HEK293 (cell line): Measurements from ENCODE around the gene KRT24.

ENCODE experiments used
- CTCF ChIA-PET: fragments of 350-600 bp; formaldehyde crosslinking; extraction: SDS; loops from one replicate; lab custom pipeline; 2021; ENCODE audit warnings: antibody characterized with exemption; lab: Yijun Ruan, JAX
- POLR2A ChIA-PET: fragments of 300-600 bp; formaldehyde crosslinking; extraction: SDS; loops from one replicate; lab custom pipeline; 2020; ENCODE audit warnings: antibody characterized with exemption, inconsistent platforms; lab: Yijun Ruan, JAX
- H3K27ac ChIP-seq: fragments of 200-500 bp; sonication (Bioruptor generic); 2 replicates; pipeline ENCODE4 v1.5.1; 2014; ENCODE audit warnings: low read depth, low read length, control low read depth, inconsistent platforms; ENCODE audit errors: extremely low read depth
- H3K36me3 ChIP-seq, 2 experiments: fragments of 200-500 bp in 1 of 2; sonication (Bioruptor generic) in 1 of 2; 1 replicate in 1 of 2; 2 replicates in 1 of 2; pipeline ENCODE4 v1.5.1; 2014 to 2017; ENCODE audit warnings: inconsistent platforms in 2 of 2, low read length in 2 of 2; ENCODE audit not compliant: control insufficient read depth in 2 of 2, insufficient read depth in 1 of 2
- H3K4me1 ChIP-seq: fragments of 200-500 bp; sonication (Bioruptor generic); 2 replicates; pipeline ENCODE4 v1.5.1; 2014; ENCODE audit warnings: mild to moderate bottlenecking, low read length, inconsistent platforms; ENCODE audit not compliant: control insufficient read depth, insufficient read depth
- H3K4me3 ChIP-seq: 2 replicates; pipeline ENCODE4 v1.5.1; 2011; ENCODE audit warnings: low read depth, mild to moderate bottlenecking, control low read depth, low read length, moderate library complexity
- H3K9me3 ChIP-seq: fragments of 200-500 bp; sonication (Bioruptor generic); 2 replicates; pipeline ENCODE4 v1.5.1; 2014; ENCODE audit warnings: low read depth, low read length, inconsistent platforms; ENCODE audit not compliant: control insufficient read depth, insufficient read depth
- BCL11B ChIP-seq: fragments of 450-650 bp; formaldehyde crosslinking; IDR thresholded peaks from 2 replicates; pipeline ENCODE4 v1.5.1; 2016; ENCODE audit warnings: low read depth, missing biosample characterization, missing genetic modification characterization
- GLIS2 ChIP-seq: fragments of 450-650 bp; formaldehyde crosslinking; IDR thresholded peaks from 2 replicates; pipeline ENCODE4 v1.5.1; 2016; ENCODE audit warnings: missing biosample characterization, missing genetic modification characterization
- HOXC10 ChIP-seq: sonication (generic); formaldehyde crosslinking; IDR thresholded peaks from 2 replicates; pipeline ENCODE4 v1.8.1; 2023; ENCODE audit warnings: mild to moderate bottlenecking, missing genetic modification reagents
- KLF8 ChIP-seq: fragments of 450-650 bp; formaldehyde crosslinking; IDR thresholded peaks from 2 replicates; pipeline ENCODE4 v1.5.1; 2016; ENCODE audit warnings: missing biosample characterization, missing genetic modification characterization
- TSHZ1 ChIP-seq: fragments of 450-650 bp; formaldehyde crosslinking; IDR thresholded peaks from 2 replicates; pipeline ENCODE4 v1.5.1; 2016; ENCODE audit warnings: missing biosample characterization, missing genetic modification characterization, borderline replicate concordance
- ZBTB7A ChIP-seq: fragments of 450-650 bp; formaldehyde crosslinking; IDR thresholded peaks from 2 replicates; pipeline ENCODE4 v1.5.1; 2016; ENCODE audit warnings: low read depth, missing biosample characterization, missing genetic modification characterization
- ZNF157 ChIP-seq: fragments of 450-650 bp; formaldehyde crosslinking; IDR thresholded peaks from 2 replicates; pipeline ENCODE4 v1.5.1; 2016; ENCODE audit warnings: missing biosample characterization, missing genetic modification characterization
- ZNF202 ChIP-seq: fragments of 450-650 bp; formaldehyde crosslinking; IDR thresholded peaks from 2 replicates; pipeline ENCODE4 v1.5.1; 2016; ENCODE audit warnings: missing biosample characterization, missing genetic modification characterization, borderline replicate concordance
- ZNF366 ChIP-seq: fragments of 450-650 bp; formaldehyde crosslinking; conservative IDR thresholded peaks from 2 replicates; pipeline ENCODE4 v1.5.1; 2016; ENCODE audit warnings: missing biosample characterization, missing genetic modification characterization
- ZNF514 ChIP-seq: fragments of 450-650 bp; formaldehyde crosslinking; IDR thresholded peaks from 2 replicates; pipeline ENCODE4 v1.5.1; 2016; ENCODE audit warnings: missing biosample characterization, missing genetic modification characterization
- ZNF621 ChIP-seq: fragments of 450-650 bp; formaldehyde crosslinking; IDR thresholded peaks from 2 replicates; pipeline ENCODE4 v1.5.1; 2017; ENCODE audit warnings: missing biosample characterization, missing genetic modification characterization
- ZNF768 ChIP-seq: fragments of 450-650 bp; formaldehyde crosslinking; IDR thresholded peaks from 2 replicates; pipeline ENCODE4 v1.5.1; 2018; ENCODE audit warnings: missing biosample characterization, mild to moderate bottlenecking, missing genetic modification characterization
- ZNF776 ChIP-seq: fragments of 450-650 bp; formaldehyde crosslinking; IDR thresholded peaks from 2 replicates; pipeline ENCODE4 v1.5.0; 2017; ENCODE audit warnings: missing biosample characterization, missing genetic modification characterization, borderline replicate concordance
- ZSCAN16 ChIP-seq: fragments of 450-650 bp; formaldehyde crosslinking; IDR thresholded peaks from 2 replicates; pipeline ENCODE4 v1.5.1; 2016; ENCODE audit warnings: missing biosample characterization, missing genetic modification characterization
- TF ChIP-seq, protein P1 (sequence below): fragments of 450-650 bp; formaldehyde crosslinking; IDR thresholded peaks from 2 replicates; pipeline ENCODE4 v1.5.1; 2016; ENCODE audit warnings: missing biosample characterization, missing genetic modification characterization
- TF ChIP-seq, protein P2 (sequence below): fragments of 450-650 bp; formaldehyde crosslinking; conservative IDR thresholded peaks from 2 replicates; pipeline ENCODE4 v1.5.1; 2016; ENCODE audit warnings: low read depth, missing biosample characterization, missing genetic modification characterization

The KRT24 gene

DNA sequence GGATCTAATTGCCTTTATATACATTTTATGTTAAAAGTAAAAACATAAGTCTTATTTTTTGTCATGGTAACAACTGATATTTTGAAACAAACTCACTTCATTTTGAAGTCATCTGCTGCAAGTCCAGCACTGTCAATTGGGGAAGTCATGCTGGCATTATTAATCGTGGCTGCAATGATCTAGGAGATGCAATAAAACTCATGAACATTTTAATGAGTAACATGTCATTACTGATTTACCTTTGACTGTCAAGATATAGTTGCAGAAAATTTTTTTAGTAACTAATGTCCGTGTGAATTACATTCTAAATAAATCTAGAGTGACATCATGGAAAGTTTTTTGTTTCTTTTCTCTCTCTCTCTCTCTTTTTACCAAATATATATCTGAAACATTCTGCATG is 17.3 kb upstream of the KRT24 start:
- Histone ChIP-seq H3K4me3 (no peak overlapping the region), H3K4me1 (no peaks in the 10 kb centered on the region), H3K36me3 (no peaks in the 10 kb centered on the region), H3K27ac (no peak overlapping the region), H3K9me3 (no peaks in the 10 kb centered on the region)
- CTCF ChIA-PET: no interaction called here
- POLR2A ChIA-PET: no interaction called here
- TF ChIP-seq ZBTB7A (tag by site-specific recombination) (no peak), GLIS2 (tag by site-specific recombination) (no peak), ZNF202 (tag by site-specific recombination) (no peak), ZNF366 (tag by site-specific recombination) (no peak), BCL11B (tag by site-specific recombination) (no peak), KLF8 (tag by site-specific recombination) (no peak), ZNF514 (tag by site-specific recombination) (no peak), ZNF776 (tag by site-specific recombination) (no peak), HOXC10 (CRISPR knock-in tag) (no peak), ZNF621 (no peak)
- TF ChIP-seq, protein P1, sequence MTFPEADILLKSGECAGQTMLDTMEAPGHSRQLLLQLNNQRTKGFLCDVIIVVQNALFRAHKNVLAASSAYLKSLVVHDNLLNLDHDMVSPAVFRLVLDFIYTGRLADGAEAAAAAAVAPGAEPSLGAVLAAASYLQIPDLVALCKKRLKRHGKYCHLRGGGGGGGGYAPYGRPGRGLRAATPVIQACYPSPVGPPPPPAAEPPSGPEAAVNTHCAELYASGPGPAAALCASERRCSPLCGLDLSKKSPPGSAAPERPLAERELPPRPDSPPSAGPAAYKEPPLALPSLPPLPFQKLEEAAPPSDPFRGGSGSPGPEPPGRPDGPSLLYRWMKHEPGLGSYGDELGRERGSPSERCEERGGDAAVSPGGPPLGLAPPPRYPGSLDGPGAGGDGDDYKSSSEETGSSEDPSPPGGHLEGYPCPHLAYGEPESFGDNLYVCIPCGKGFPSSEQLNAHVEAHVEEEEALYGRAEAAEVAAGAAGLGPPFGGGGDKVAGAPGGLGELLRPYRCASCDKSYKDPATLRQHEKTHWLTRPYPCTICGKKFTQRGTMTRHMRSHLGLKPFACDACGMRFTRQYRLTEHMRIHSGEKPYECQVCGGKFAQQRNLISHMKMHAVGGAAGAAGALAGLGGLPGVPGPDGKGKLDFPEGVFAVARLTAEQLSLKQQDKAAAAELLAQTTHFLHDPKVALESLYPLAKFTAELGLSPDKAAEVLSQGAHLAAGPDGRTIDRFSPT (tag by site-specific recombination): no peak
- TF ChIP-seq, protein P2, sequence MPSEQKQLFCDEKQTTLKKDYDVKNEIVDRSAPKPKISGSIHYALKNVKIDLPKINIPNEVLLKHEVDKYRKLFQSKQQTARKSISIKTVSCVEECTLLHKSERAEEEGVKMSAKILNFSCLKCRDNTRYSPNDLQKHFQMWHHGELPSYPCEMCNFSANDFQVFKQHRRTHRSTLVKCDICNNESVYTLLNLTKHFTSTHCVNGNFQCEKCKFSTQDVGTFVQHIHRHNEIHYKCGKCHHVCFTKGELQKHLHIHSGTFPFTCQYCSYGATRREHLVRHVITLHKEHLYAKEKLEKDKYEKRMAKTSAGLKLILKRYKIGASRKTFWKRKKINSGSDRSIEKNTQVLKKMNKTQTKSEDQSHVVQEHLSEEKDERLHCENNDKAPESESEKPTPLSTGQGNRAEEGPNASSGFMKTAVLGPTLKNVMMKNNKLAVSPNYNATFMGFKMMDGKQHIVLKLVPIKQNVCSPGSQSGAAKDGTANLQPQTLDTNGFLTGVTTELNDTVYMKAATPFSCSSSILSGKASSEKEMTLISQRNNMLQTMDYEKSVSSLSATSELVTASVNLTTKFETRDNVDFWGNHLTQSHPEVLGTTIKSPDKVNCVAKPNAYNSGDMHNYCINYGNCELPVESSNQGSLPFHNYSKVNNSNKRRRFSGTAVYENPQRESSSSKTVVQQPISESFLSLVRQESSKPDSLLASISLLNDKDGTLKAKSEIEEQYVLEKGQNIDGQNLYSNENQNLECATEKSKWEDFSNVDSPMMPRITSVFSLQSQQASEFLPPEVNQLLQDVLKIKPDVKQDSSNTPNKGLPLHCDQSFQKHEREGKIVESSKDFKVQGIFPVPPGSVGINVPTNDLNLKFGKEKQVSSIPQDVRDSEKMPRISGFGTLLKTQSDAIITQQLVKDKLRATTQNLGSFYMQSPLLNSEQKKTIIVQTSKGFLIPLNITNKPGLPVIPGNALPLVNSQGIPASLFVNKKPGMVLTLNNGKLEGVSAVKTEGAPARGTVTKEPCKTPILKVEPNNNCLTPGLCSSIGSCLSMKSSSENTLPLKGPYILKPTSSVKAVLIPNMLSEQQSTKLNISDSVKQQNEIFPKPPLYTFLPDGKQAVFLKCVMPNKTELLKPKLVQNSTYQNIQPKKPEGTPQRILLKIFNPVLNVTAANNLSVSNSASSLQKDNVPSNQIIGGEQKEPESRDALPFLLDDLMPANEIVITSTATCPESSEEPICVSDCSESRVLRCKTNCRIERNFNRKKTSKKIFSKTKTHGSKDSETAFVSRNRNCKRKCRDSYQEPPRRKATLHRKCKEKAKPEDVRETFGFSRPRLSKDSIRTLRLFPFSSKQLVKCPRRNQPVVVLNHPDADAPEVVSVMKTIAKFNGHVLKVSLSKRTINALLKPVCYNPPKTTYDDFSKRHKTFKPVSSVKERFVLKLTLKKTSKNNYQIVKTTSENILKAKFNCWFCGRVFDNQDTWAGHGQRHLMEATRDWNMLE: no peak

DNA sequence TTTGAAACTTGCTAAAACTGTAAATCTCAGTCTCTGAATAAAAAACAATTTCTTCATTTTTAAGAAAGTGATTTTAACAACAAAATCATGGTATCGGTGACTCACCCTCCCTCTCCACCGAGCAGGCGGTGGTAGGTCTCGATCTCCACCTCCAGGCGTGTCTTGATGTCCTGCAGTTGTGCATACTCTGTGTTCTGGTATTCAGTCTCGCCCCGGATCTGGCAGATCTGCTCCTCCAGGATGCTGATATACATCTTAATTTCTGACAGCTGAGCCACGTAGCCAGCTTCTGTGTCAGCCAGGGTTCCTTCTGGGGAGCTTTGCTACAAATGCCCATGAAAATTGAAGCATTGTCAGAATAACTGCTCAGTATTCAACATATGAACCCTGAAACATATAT is 15.4 kb upstream of the KRT24 start:
- H3K36me3 ChIP-seq: no peaks in the 10 kb centered on the region
- H3K4me1 ChIP-seq: no peaks in the 10 kb centered on the region
- ChIA-PET CTCF (interaction anchor here (0.6 kb wide), 2 partner anchors 14 to 942 kb away, joined by 3 to 4 read pairs; no protein-coding TSS in a partner anchor), POLR2A (interaction anchor here (0.7 kb wide), 1 partner anchor 652 kb away, joined by 3 read pairs; no protein-coding TSS in a partner anchor)
- TF ChIP-seq TSHZ1 (tag by site-specific recombination) (no peak), ZNF768 (tag by site-specific recombination) (no peak), ZNF157 (no peak), ZSCAN16 (tag by site-specific recombination) (no peak)
- H3K9me3 ChIP-seq: no peaks in the 10 kb centered on the region
- no peak overlapping the region for H3K27ac ChIP-seq
- no peak overlapping the region for H3K4me3 ChIP-seq
